K562 (cell line): Measurements from ENCODE around the gene POFUT2. TPM values are rescaled to one million over a fixed set of nuclear protein-coding genes. Genes with fewer than 3 reads are reported as not detected.

ENCODE experiments used
- ATAC-seq: fragments of 200-7000 bp; cut with Tn5 transposase; 3 replicates; pipeline ENCODE4 v1.9.1; 2020; ENCODE audit warnings: moderate library complexity
- BruUV-seq: library from RNA; stranded (reverse); fragments of 400-500 nt; replicated peaks from 2 replicates; lab custom pipeline; 2021; lab: Mats Ljungman, UMichigan
- CTCF ChIA-PET: fragments of 300-600 bp; formaldehyde crosslinking; extraction: SDS; loops from one replicate; lab custom pipeline; 2021; ENCODE audit warnings: low intra/inter-chr PET ratio; lab: Yijun Ruan, JAX
- POLR2A ChIA-PET: fragments of 300-600, 350-650 bp; sonication (Branson Sonifier 250); formaldehyde crosslinking; extraction: SDS; loops from one replicate; lab custom pipeline; 2021; ENCODE audit warnings: antibody characterized with exemption, inconsistent platforms; lab: Yijun Ruan, JAX
- DNase-seq, 4 experiments: peaks; one replicate each; pipeline versions ENCODE4 v3.0.0 to v3.0.0-alpha.2; 2011 to 2018; ENCODE audit warnings: low spot score in 3 of 4, mixed read lengths in 3 of 4; ENCODE audit errors: extremely low read depth in 1 of 4
- FAIRE-seq: peaks from 2 replicates; lab custom pipeline; 2011; peaks lifted over from hg19 to GRCh38; lab: Jason Lieb, UNC
- H2AFZ ChIP-seq: 2 replicates; pipeline ENCODE4 v1.6.0; 2011; ENCODE audit warnings: low read depth, low read length, control low read depth, inconsistent platforms
- H3K27ac ChIP-seq: fragments of 200-600 bp; 3 replicates; pipeline ENCODE4 v1.8.0; 2011; ENCODE audit warnings: low read depth, mild to moderate bottlenecking, control low read depth, inconsistent platforms, low read length, moderate library complexity, mixed read lengths; ENCODE audit errors: extremely low read depth
- H3K27me3 ChIP-seq, 2 experiments: fragments of 300-600 bp in 1 of 2; 2 replicates in 1 of 2; 3 replicates in 1 of 2; pipeline versions ENCODE4 v1.6.0 to v1.8.0; 2011; ENCODE audit warnings: inconsistent platforms in 2 of 2, low read length in 2 of 2, mild to moderate bottlenecking in 1 of 2, mixed read lengths in 1 of 2, moderate library complexity in 1 of 2; ENCODE audit not compliant: control insufficient read depth in 2 of 2, insufficient read depth in 2 of 2
- H3K36me3 ChIP-seq: fragments of 300-600 bp; 3 replicates; pipeline ENCODE4 v1.8.0; 2011; ENCODE audit warnings: mild to moderate bottlenecking, low read length, inconsistent platforms; ENCODE audit not compliant: control insufficient read depth, insufficient read depth
- H3K4me1 ChIP-seq, 2 experiments: fragments of 200-600 bp in 1 of 2; replicated peaks in 1 of 2; 2 replicates in 1 of 2; 3 replicates in 1 of 2; pipeline versions ENCODE4 v1.5.1 to v1.8.0; 2011; ENCODE audit warnings: inconsistent platforms in 2 of 2, low read length in 2 of 2, mild to moderate bottlenecking in 1 of 2, mixed read lengths in 1 of 2, moderate library complexity in 1 of 2; ENCODE audit not compliant: control insufficient read depth in 2 of 2, insufficient read depth in 2 of 2
- H3K4me2 ChIP-seq: 2 replicates; pipeline ENCODE4 v1.6.1; 2011; ENCODE audit warnings: low read length, control low read depth, inconsistent platforms, mixed read lengths; ENCODE audit not compliant: insufficient read depth
- H3K4me3 ChIP-seq: fragments of 200-600 bp; sonication (generic), shearing (Covaris generic); 2 replicates; pipeline ENCODE4 v1.5.1; 2016; ENCODE audit warnings: control low read depth, inconsistent platforms
- H3K79me2 ChIP-seq: fragments of 200-600 bp; 3 replicates; pipeline ENCODE4 v1.8.0; 2011; ENCODE audit warnings: low read length, inconsistent platforms; ENCODE audit not compliant: control insufficient read depth, insufficient read depth
- H3K9ac ChIP-seq, 2 experiments: 2 replicates each; pipeline versions ENCODE4 v1.6.0 to v1.6.1; 2011; ENCODE audit warnings: low read depth in 2 of 2, low read length in 2 of 2, control low read depth in 1 of 2, inconsistent platforms in 1 of 2, mild to moderate bottlenecking in 1 of 2, mixed read lengths in 1 of 2; ENCODE audit not compliant: insufficient read depth in 1 of 2
- H3K9me1 ChIP-seq: one replicate; pipeline ENCODE4 v1.6.0; 2011; ENCODE audit warnings: inconsistent platforms, mild to moderate bottlenecking, low read length, moderate library complexity; ENCODE audit not compliant: control insufficient read depth, insufficient read depth
- H3K9me3 ChIP-seq: replicated peaks from 2 replicates; pipeline ENCODE4 v1.5.1; 2011; ENCODE audit warnings: low read depth, low read length, inconsistent platforms; ENCODE audit not compliant: control insufficient read depth, insufficient read depth
- H4K20me1 ChIP-seq: replicated peaks from 2 replicates; pipeline ENCODE4 v1.6.1; 2011; ENCODE audit warnings: low read length, inconsistent platforms, mixed read lengths; ENCODE audit not compliant: control insufficient read depth, insufficient read depth
- ZFP36 ChIP-seq: fragments of 150-350 bp; IDR thresholded peaks from 2 replicates; pipeline ENCODE4 v1.6.1; 2018; ENCODE audit warnings: low read length, low read depth; ENCODE audit not compliant: partially characterized antibody
- WGBS: fragments of 100-300 bp; shearing (Covaris generic); methylation state at CpG from one replicate; pipeline ENCODE4 v1.1.6; 2016; ENCODE audit warnings: low coverage, mixed read lengths; ENCODE audit not compliant: insufficient coverage; ENCODE audit errors: missing lambda C conversion rate; 5-methylcytosine and 5-hydroxymethylcytosine counted together
- in situ Hi-C: fragments of 300-500 bp; cut with MboI; formaldehyde crosslinking; loops from 4 replicates; pipeline ENCODE4 v1.15.0; 2018; ENCODE audit warnings: inconsistent platforms, mixed read lengths
- intact Hi-C: fragments of 100-400 bp; cut with micrococcal nuclease; formaldehyde crosslinking; loops from 2 replicates; pipeline ENCODE4 v1.14.2; 2022
- polyA plus RNA-seq, 8 experiments: library from polyadenylated mRNA; depleted of rRNA in 4 of 8; stranded (reverse) in 5 of 8; unstranded in 3 of 8; fragments of >200 nt; fragmentation: Nextera tagmentation in 2 of 8; fragmentation: Illumina TruSeq in 1 of 8; extraction: Ambion mirVana in 2 of 8; extraction: Trizol in 1 of 8; gene quantifications; 2 replicates each; pipeline versions ENCODE4 v1.2.1 to v1.2.3, GENCODE V29; 2011 to 2014; ENCODE audit warnings: inconsistent platforms in 1 of 8, missing spikeins in 1 of 8
- total RNA-seq, 7 experiments: library from RNA; depleted of rRNA in 6 of 7; stranded (reverse); fragments of >200 nt in 6 of 7; fragmentation: Illumina TruSeq in 2 of 7; extraction: Trizol in 2 of 7; gene quantifications; 2 replicates each; pipeline versions ENCODE4 v1.2.1 to v1.2.3, GENCODE V29; 2011 to 2021; ENCODE audit warnings: low replicate concordance in 1 of 7
- TF ChIP-seq, protein P1 (sequence below): fragments of 450-650 bp; formaldehyde crosslinking; IDR thresholded peaks from 2 replicates; pipeline ENCODE4 v1.4.0; 2022; ENCODE audit warnings: missing genetic modification characterization

Gene POFUT2
- total and polyA plus RNA-seq, 9 of the 15 experiments (the other 6 are each of a cell fraction or from before 2014, with no cell fraction given) = 1.1 to 24.2 (median 11.0) TPM

DNA sequence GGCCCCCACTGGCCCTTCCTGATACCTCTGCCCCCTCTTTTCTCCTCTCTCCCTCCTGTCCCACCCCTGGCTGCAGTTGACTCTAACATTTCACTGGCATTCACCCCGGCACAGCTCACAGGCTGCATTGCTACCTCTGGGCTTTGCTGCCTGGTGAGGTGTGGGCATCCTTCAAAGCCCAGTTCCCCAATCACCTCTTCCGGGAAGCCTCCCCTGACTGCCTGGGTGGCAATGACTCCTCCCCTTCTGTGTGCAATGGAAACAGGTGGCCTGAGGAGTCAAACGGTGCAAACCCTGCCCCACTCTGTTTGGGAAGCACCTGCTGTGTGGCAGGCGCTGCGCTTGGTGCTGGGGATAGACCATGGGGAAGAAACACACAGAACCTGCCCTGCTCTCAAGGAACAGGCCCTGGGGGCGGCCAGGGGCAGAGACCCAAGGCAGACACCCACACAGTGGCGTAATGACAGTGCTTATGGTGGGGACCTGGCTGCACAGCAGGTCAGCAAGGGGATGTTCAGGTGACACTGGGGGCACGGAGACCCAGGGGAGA is 39.3 kb upstream of the POFUT2 start:
- peaks cover 0 to 70% of the 10 kb centered on the region in 2 experiments; a peak in 2 of 5 replicates for H3K4me1 ChIP-seq

More for the DNA sequence above, 39.3 kb upstream of the POFUT2 start:
- in situ Hi-C loops = no loop called here
- ChIA-PET CTCF (no interaction called here), POLR2A (interaction anchor here (0.6 kb wide), 1 partner anchor 37 kb away, joined by 3 read pairs; no protein-coding TSS in a partner anchor)
- Histone ChIP-seq H3K27me3 (peaks cover 46 to 84% of the 10 kb centered on the region in 2 experiments; a peak in 4 of 5 replicates), H3K9ac (no peak overlapping the region; a peak in 1 of 4 replicates), H3K9me1 (no peaks in the 10 kb centered on the region), H3K4me2 (no peak overlapping the region), H3K36me3 (no peaks in the 10 kb centered on the region), H4K20me1 (peaks cover 35% of the 10 kb centered on the region), H3K79me2 (no peaks in the 10 kb centered on the region), H3K4me3 (no peak overlapping the region)
- ATAC-seq = no peak
- WGBS = 13% methylated on average over 8 of the region's 8 CpGs
- TF ChIP-seq ZFP36 = peak; percentile 98
- TF ChIP-seq, protein P1, sequence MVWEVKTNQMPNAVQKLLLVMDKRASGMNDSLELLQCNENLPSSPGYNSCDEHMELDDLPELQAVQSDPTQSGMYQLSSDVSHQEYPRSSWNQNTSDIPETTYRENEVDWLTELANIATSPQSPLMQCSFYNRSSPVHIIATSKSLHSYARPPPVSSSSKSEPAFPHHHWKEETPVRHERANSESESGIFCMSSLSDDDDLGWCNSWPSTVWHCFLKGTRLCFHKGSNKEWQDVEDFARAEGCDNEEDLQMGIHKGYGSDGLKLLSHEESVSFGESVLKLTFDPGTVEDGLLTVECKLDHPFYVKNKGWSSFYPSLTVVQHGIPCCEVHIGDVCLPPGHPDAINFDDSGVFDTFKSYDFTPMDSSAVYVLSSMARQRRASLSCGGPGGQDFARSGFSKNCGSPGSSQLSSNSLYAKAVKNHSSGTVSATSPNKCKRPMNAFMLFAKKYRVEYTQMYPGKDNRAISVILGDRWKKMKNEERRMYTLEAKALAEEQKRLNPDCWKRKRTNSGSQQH = no peak
- TF ChIP-seq, all 486 proteins: peak for 1
- H3K9me3 ChIP-seq = no peaks in the 10 kb centered on the region
- no TSS peak for BruUV-seq
- intact Hi-C loops = no loop called here
- FAIRE-seq = no peak
- no peak for DNase-seq
- H2AFZ ChIP-seq = no peak overlapping the region
- H3K27ac ChIP-seq = no peak overlapping the region
